PC-9 (cell line): ENCODE results near the gene NEDD9. TPM values are rescaled to one million over a fixed set of nuclear protein-coding genes. Genes with fewer than 3 reads are reported as not detected.

ENCODE experiments used
- BruUV-seq: library from RNA; stranded (reverse); fragments of 400-500 nt; replicated peaks from 2 replicates; lab custom pipeline; 2021; lab: Mats Ljungman, UMichigan
- CTCF ChIA-PET: fragments of 300-600 bp; sonication (Branson Sonifier 250); formaldehyde crosslinking; loops from one replicate; lab custom pipeline; 2022; ENCODE audit warnings: antibody characterized with exemption; lab: Charles Lee
- POLR2A ChIA-PET: fragments of 300-600 bp; sonication (Branson Sonifier 250); formaldehyde crosslinking; loops from one replicate; lab custom pipeline; 2022; ENCODE audit warnings: antibody characterized with exemption; ENCODE audit not compliant: unreplicated experiment; lab: Charles Lee
- DNase-seq, 2 experiments: peaks; one replicate each; pipeline versions ENCODE4 v3.0.0 to v3.0.0-alpha.2; 2015 to 2022; ENCODE audit warnings: mixed read lengths in 1 of 2
- H2AFZ ChIP-seq: fragments of 200-600 bp; sonication (generic); 2 replicates; pipeline ENCODE4 v1.8.1; 2017; ENCODE audit warnings: antibody characterized with exemption
- H3F3A ChIP-seq: fragments of 200-600 bp; sonication (generic); 2 replicates; pipeline ENCODE4 v1.8.1; 2017; ENCODE audit warnings: antibody characterized with exemption, mild to moderate bottlenecking, low read depth; ENCODE audit not compliant: insufficient read depth
- H3K27ac ChIP-seq: fragments of 200-600 bp; sonication (generic); 2 replicates; pipeline ENCODE4 v1.6.1; 2016; ENCODE audit warnings: mixed run types
- H3K27me3 ChIP-seq: fragments of 200-600 bp; sonication (generic); 2 replicates; pipeline ENCODE4 v1.6.1; 2016; ENCODE audit warnings: low read depth, mixed run types; ENCODE audit not compliant: insufficient read depth
- H3K36me3 ChIP-seq: fragments of 200-600 bp; sonication (generic); 2 replicates; pipeline ENCODE4 v1.6.1; 2016; ENCODE audit warnings: low read depth, mixed run types
- H3K4me1 ChIP-seq: fragments of 200-600 bp; sonication (generic); replicated peaks from 2 replicates; pipeline ENCODE4 v1.6.1; 2016; ENCODE audit warnings: mixed run types; ENCODE audit not compliant: insufficient read depth
- H3K4me2 ChIP-seq: fragments of 200-600 bp; sonication (generic); 2 replicates; pipeline ENCODE4 v1.6.1; 2017; ENCODE audit warnings: mixed run types
- H3K4me3 ChIP-seq: fragments of 200-600 bp; sonication (generic); 2 replicates; pipeline ENCODE4 v1.6.1; 2016; ENCODE audit warnings: mixed run types
- H3K79me2 ChIP-seq: fragments of 200-600 bp; sonication (generic); 2 replicates; pipeline ENCODE4 v1.6.1; 2017; ENCODE audit warnings: low read depth, mixed run types
- H3K9me2 ChIP-seq: fragments of 200-600 bp; sonication (generic); 2 replicates; pipeline ENCODE4 v1.8.1; 2017; ENCODE audit warnings: mild to moderate bottlenecking; ENCODE audit not compliant: insufficient read depth
- H3K9me3 ChIP-seq: fragments of 200-600 bp; sonication (generic); 2 replicates; pipeline ENCODE4 v1.8.1; 2016; ENCODE audit warnings: low read depth; ENCODE audit not compliant: insufficient read depth
- H4K20me1 ChIP-seq: fragments of 200-600 bp; sonication (generic); 2 replicates; pipeline ENCODE4 v1.8.1; 2017; ENCODE audit not compliant: insufficient read depth
- EZH2 ChIP-seq: fragments of 200-600 bp; sonication (generic); IDR thresholded peaks from 2 replicates; pipeline ENCODE4 v1.8.0; 2017; ENCODE audit warnings: antibody characterized with exemption, low read depth
- intact Hi-C: fragments of 100-400 bp; cut with micrococcal nuclease; formaldehyde crosslinking; loops from one replicate; pipeline ENCODE4 v1.10.0; 2022; ENCODE audit not compliant: unreplicated experiment
- total RNA-seq: library from RNA; stranded (reverse); gene quantifications from 2 replicates; pipeline ENCODE4 v1.2.3, GENCODE V29; 2021
- TF ChIP-seq, protein P1 (sequence below): fragments of 200-600 bp; sonication (generic); conservative IDR thresholded peaks from 2 replicates; pipeline ENCODE4 v1.6.1; 2017; ENCODE audit warnings: mixed run types, antibody characterized with exemption, mild to moderate bottlenecking, moderate library complexity

Gene NEDD9
- total RNA-seq, 1 experiment from 2014 or later, result 57.5 TPM

- peaks cover 54% of the 10 kb centered on the region for H3K79me2 ChIP-seq
- no TSS peak for BruUV-seq
- peak overlapping the region; percentile 81 for H3K27ac ChIP-seq
- CTCF ChIA-PET, result interaction anchor here (0.6 to 1.7 kb wide), 5 partner anchors 22 to 796 kb away, joined by 4 to 12 read pairs (median 6); no protein-coding TSS in a partner anchor
- intact Hi-C loops, result loop anchor here (1.0 to 5.0 kb wide), 9 partner anchors 45 to 265 kb away; partner anchors contain the start of gene SMIM13
- H3K9me2 ChIP-seq, result no peaks in the 10 kb centered on the region
- TF ChIP-seq EZH2, result no peak
- TF ChIP-seq, protein P1, sequence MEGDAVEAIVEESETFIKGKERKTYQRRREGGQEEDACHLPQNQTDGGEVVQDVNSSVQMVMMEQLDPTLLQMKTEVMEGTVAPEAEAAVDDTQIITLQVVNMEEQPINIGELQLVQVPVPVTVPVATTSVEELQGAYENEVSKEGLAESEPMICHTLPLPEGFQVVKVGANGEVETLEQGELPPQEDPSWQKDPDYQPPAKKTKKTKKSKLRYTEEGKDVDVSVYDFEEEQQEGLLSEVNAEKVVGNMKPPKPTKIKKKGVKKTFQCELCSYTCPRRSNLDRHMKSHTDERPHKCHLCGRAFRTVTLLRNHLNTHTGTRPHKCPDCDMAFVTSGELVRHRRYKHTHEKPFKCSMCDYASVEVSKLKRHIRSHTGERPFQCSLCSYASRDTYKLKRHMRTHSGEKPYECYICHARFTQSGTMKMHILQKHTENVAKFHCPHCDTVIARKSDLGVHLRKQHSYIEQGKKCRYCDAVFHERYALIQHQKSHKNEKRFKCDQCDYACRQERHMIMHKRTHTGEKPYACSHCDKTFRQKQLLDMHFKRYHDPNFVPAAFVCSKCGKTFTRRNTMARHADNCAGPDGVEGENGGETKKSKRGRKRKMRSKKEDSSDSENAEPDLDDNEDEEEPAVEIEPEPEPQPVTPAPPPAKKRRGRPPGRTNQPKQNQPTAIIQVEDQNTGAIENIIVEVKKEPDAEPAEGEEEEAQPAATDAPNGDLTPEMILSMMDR, result no peak
- DNase-seq, result no peak
- peak overlapping the region; percentile 85 for H3K4me2 ChIP-seq
- H2AFZ ChIP-seq, result no peak overlapping the region
- H3K27me3 ChIP-seq, result no peaks in the 10 kb centered on the region
- peaks cover 37% of the 10 kb centered on the region for H3F3A ChIP-seq
- no peaks in the 10 kb centered on the region for H4K20me1 ChIP-seq
- peaks cover 36% of the 10 kb centered on the region for H3K4me1 ChIP-seq
- no peaks in the 10 kb centered on the region for H3K9me3 ChIP-seq
- H3K4me3 ChIP-seq, result peak overlapping the region; percentile 81
- POLR2A ChIA-PET, result interaction anchor here (0.5 to 1.7 kb wide), 27 partner anchors 14 to 1251 kb away, joined by 3 to 44 read pairs (median 7); partner anchors contain the start of gene SMIM13
- 0 out of 2 replicates have a peak, but pooled peaks cover 4% of the 10 kb centered on the region for H3K36me3 ChIP-seq
Observed at GRCh38 chr6:11231564-11232192, 790 bp downstream of the NEDD9 start.

- Histone ChIP-seq H3K79me2 (peaks cover 60% of the 10 kb centered on the region), H4K20me1 (no peaks in the 10 kb centered on the region), H3K27ac (peak overlapping the region; percentile 81), H3K9me3 (no peaks in the 10 kb centered on the region), H3K36me3 (0 out of 2 replicates have a peak, but pooled peaks cover 7% of the 10 kb centered on the region), H3K27me3 (no peaks in the 10 kb centered on the region), H3F3A (peaks cover 37% of the 10 kb centered on the region), H3K4me2 (peak overlapping the region; percentile 85), H3K4me1 (peaks cover 36% of the 10 kb centered on the region), H3K4me3 (peak overlapping the region; percentile 81), H2AFZ (no peak overlapping the region), H3K9me2 (no peaks in the 10 kb centered on the region)
- DNase-seq, result no peak
- TF ChIP-seq EZH2, result no peak
- TF ChIP-seq, protein P1, result no peak
- no TSS peak for BruUV-seq
- POLR2A ChIA-PET, result interaction anchor here (0.5 to 0.8 kb wide), 7 partner anchors 24 to 219 kb away, joined by 3 to 50 read pairs (median 7); no protein-coding TSS in a partner anchor
- CTCF ChIA-PET, result interaction anchor here (0.6 to 0.9 kb wide), 4 partner anchors 19 to 68 kb away, joined by 3 to 12 read pairs (median 4); no protein-coding TSS in a partner anchor
- intact Hi-C loops, result loop anchor here (2.0 to 5.0 kb wide), 3 partner anchors 46 to 181 kb away; partner anchors contain the start of gene SMIM13
Observed at GRCh38 chr6:11231108-11231463, 1.4 kb downstream of the NEDD9 start.

GRCh38 chr6:11230158-11231107, 2.0 kb downstream of the NEDD9 start:
- BruUV-seq, result no TSS peak
- Histone ChIP-seq H3K79me2 (peaks cover 65% of the 10 kb centered on the region), H3K4me2 (peak overlapping the region; percentile 85)

More at GRCh38 chr6:11230158-11231107, 2.0 kb downstream of the NEDD9 start:
- no peak overlapping the region for H2AFZ ChIP-seq
- peak overlapping the region; percentile 81 for H3K4me3 ChIP-seq
- H3F3A ChIP-seq, result peaks cover 37% of the 10 kb centered on the region
- ChIA-PET POLR2A (interaction anchor here (0.5 to 1.0 kb wide), 14 partner anchors 13 to 742 kb away, joined by 3 to 50 read pairs (median 5); no protein-coding TSS in a partner anchor), CTCF (interaction anchor here (0.6 to 1.0 kb wide), 3 partner anchors 18 to 69 kb away, joined by 3 read pairs; no protein-coding TSS in a partner anchor)
- intact Hi-C loops, result loop anchor here (2.0 to 5.0 kb wide), 3 partner anchors 46 to 182 kb away; partner anchors contain the start of gene SMIM13
- H3K27me3 ChIP-seq, result no peaks in the 10 kb centered on the region
- 0 out of 2 replicates have a peak, but pooled peaks cover 10% of the 10 kb centered on the region for H3K36me3 ChIP-seq
- peak overlapping the region; percentile 81 for H3K27ac ChIP-seq
- H4K20me1 ChIP-seq, result no peaks in the 10 kb centered on the region
- H3K4me1 ChIP-seq, result peaks cover 36% of the 10 kb centered on the region
- H3K9me3 ChIP-seq, result no peaks in the 10 kb centered on the region
- DNase-seq, result no peak
- TF ChIP-seq, protein P1, result no peak
- no peak for TF ChIP-seq EZH2
- no peaks in the 10 kb centered on the region for H3K9me2 ChIP-seq
